ENCODE measurements around the gene CACNB2.
A peak's percentile ranks its signal among the peaks of the same experiment; 100 is the strongest.

CACNB2 gene

DNA sequence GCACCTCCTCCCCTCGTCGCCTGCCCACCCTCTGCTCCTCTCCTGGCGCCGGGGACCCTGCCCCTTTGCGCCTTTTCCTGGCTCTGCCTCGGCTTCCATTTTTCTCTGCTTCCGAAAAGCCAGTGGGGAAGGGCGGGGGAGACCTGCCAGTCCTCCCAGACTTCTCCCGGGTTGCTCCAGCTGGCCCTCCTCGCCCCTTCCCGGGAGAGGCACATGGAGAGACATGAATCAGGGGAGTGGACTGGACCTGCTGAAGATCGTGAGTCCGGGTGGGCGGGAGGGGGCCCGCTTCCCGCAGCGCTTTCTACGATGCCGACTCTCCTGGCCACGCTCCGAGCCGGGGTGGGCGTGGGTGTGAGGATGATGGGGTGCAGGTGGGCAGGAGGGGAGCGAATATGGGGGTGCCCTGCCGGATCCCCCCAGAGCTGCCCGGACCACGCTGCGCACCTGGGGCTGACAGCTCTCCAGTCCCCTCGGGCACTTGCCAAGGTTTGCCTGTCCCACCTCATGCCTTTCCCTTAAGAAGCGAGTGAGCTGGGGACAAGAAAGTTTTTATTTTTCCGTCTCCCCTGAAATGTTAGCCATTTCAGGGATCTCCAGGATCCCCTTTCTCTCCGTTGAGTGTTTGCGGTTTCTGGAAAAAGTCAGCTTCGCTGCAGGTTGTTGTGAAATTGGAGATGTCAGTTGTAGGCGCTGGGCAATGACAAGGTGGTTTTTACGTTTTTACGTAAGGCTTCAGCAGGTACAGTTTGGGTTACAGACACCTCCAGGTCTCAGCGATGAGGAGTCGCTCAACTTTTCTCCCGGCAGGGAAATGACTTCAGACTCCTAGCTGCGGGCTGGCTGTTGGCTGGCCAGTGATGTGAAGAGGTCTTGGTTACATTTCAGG is 977 bp downstream of the CACNB2 start:
- in situ Hi-C loops (cut with HindIII; ENCODE audit: low sequenced_read_pairs): no loop called here
- no peak for DNase-seq (ENCODE audit: low read depth)
- no peak for TF ChIP-seq CTCF (IDR thresholded peaks at IDR 0.05; ENCODE audit: low read depth, low read length, missing control alignments)
- peak overlapping the region; percentile 59 for H3K4me3 ChIP-seq (ENCODE audit: low read depth, low read length)

- no peak for DNase-seq (ENCODE audit: low read depth)
- in situ Hi-C loops (cut with HindIII; ENCODE audit: low sequenced_read_pairs): no loop called here
- TF ChIP-seq CTCF (IDR thresholded peaks at IDR 0.05; ENCODE audit: low read depth, low read length, missing control alignments): no peak
- H3K4me3 ChIP-seq (ENCODE audit: low read depth, low read length): no peak overlapping the region
These were observed 1.9 kb downstream of the CACNB2 start for GRCh38 chr10:18142151-18142550.

- H3K4me3 ChIP-seq (ENCODE audit: low read depth, low read length): no peak overlapping the region
- TF ChIP-seq CTCF (IDR thresholded peaks at IDR 0.05; ENCODE audit: low read depth, low read length, missing control alignments): no peak
- DNase-seq (ENCODE audit: low read depth): no peak
- in situ Hi-C loops (cut with HindIII; ENCODE audit: low sequenced_read_pairs): no loop called here
These were observed 4.2 kb downstream of the CACNB2 start for GRCh38 chr10:18144396-18144795.

DNA sequence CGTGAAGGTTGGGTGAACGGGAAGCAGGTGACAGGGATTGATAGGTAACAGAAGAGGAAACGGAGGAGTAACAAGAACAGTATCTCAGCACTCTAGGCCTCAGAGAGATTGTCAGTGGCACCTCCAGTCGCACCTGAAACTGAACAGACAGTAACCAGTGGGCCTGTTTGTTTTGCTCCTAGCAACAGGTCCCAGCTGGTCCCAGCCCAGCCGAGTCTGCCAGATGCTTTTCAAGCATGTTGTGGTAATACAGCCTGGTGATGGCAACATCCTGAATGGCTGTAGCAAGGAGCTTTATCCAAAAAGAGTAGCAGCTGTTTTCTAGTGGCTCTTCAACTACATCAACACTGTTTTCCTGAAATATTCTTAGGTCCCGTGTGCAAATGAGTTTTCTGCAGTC is 4.7 kb downstream of the CACNB2 start:
- DNase-seq (ENCODE audit: low read depth): no peak
- in situ Hi-C loops (cut with HindIII; ENCODE audit: low sequenced_read_pairs): no loop called here
- no peak for TF ChIP-seq CTCF (IDR thresholded peaks at IDR 0.05; ENCODE audit: low read depth, low read length, missing control alignments)
- H3K4me3 ChIP-seq (ENCODE audit: low read depth, low read length): no peak overlapping the region

- no peak for DNase-seq (ENCODE audit: low read depth)
- in situ Hi-C loops (cut with HindIII; ENCODE audit: low sequenced_read_pairs): no loop called here
- no peak overlapping the region for H3K4me3 ChIP-seq (ENCODE audit: low read depth, low read length)
- TF ChIP-seq CTCF (IDR thresholded peaks at IDR 0.05; ENCODE audit: low read depth, low read length, missing control alignments): no peak
These were observed 5.4 kb downstream of the CACNB2 start for GRCh38 chr10:18145652-18146051.

- no peak for TF ChIP-seq CTCF (IDR thresholded peaks at IDR 0.05; ENCODE audit: low read depth, low read length, missing control alignments)
- in situ Hi-C loops (cut with HindIII; ENCODE audit: low sequenced_read_pairs): no loop called here
- DNase-seq (ENCODE audit: low read depth): no peak
- no peak overlapping the region for H3K4me3 ChIP-seq (ENCODE audit: low read depth, low read length)
These were observed 9.1 kb downstream of the CACNB2 start for GRCh38 chr10:18149196-18149800.

All from astrocyte of the cerebellum (primary cell).